ENCODE results near the gene DGKQ. TPM values are rescaled to one million over a fixed set of nuclear protein-coding genes. Genes with fewer than 3 reads are reported as not detected.
A peak's percentile ranks its signal among the peaks of the same experiment; 100 is the strongest.

Gene DGKQ
- total RNA-seq: 26.9 TPM

- peak; percentile 89 for DNase-seq (ENCODE audit: low spot score)
Measured at GRCh38 chr4:973431-974397, at the start of gene DGKQ. TSS of gene DGKQ (minus strand) at chr4:973569. CDS start at chr4:973482, 87 bp downstream.

- no peak for DNase-seq (ENCODE audit: low spot score)
Measured at GRCh38 chr4:1022739-1023066, 49.3 kb upstream of the DGKQ start.

DNA sequence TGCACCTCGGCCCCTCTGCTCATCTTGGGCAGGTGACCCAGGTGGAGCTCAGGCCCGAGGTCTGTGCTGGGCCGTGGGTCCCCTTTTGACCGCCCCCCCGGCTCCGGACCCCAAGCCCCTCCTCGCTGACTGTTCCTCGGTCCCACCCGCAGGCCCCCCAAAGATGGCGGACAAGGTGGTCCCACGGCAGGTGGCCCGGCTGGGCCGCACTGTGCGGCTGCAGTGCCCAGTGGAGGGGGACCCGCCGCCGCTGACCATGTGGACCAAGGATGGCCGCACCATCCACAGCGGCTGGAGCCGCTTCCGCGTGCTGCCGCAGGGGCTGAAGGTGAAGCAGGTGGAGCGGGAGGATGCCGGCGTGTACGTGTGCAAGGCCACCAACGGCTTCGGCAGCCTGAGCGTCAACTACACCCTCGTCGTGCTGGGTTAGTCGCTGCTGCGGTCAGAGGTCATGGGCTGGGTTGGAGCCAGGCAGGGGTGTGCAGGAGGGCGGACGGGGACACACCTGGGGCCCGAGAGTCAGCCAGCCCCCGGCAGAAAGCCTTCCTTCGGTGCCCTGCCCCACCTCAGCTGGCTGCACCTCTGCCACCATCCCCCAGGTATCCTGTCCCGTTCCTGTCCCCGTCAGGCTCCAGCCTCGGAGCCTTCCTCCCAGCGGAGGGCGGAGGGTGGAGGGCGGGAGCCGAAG lies 48.8 kb upstream of the DGKQ start:
- no peak for DNase-seq (ENCODE audit: low spot score)

DNA sequence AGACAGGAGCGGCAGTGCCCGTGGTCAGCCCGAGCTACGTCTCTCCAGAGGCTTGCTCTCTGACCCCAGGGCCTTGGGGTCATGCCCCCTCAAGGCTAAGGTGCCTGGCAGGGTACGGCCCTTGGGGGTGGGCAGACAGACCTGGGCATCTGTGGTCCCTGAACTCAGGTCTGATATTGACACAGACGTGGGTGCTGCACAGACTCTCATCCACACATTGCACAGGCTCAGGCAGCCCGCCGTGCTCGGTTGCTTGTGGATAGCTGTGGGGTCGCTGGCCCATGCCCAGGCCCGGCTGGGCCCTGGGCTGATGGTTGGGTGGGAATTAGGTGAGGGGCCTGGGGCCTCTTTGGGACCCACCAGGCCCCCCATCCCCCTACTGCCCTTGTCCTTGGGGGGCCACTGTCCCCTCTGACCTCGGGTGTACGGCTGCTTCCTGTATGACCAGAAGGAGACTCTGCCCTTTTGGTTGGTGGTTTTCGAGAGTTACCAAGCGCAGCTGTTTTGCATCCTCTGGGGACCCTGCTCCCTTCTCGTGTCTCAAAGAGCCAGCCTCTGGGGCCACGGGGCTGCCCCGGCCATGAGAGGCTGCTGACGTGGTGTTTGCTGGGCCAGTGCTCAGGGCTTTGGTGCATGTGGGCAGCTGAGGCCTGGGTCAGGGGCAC lies 48.1 kb upstream of the DGKQ start:
- DNase-seq (ENCODE audit: low spot score): no peak

DNA sequence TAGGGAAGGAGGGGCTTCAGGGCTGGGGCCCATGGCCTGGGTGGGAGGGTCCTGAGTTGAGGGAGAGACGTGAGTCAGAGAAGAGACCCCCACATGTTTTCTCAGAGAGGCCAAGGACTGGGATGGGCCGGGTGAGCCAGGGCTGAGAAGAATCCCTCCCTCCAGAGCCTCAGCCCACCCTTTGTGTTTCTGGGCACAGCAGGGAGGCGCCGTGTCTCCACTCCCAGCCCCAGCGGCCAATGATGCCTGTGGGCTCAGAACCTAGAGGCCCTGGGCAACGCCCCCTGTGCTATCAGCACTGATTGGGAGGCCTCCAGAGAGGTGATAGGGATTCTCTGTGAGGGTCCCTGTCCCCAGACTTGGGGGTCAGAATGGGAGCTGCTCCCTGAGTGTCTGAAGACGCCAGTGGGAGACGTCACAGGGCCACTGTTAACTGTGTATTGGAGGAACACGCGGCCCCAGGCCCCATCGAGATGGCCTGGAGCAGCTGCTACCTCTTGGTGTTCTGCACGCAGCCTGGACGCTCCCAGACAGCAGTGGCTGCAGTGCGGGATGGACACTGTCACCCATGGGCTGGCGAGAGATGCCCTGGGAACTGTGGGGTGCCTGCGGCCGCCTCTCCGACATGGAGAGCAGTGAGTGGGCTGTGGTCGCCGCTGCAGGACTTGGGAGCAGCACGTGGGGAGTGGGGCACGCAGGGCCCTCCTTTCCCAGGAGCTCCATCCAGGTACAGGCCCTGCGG lies 46.5 kb upstream of the DGKQ start:
- no peak for DNase-seq (ENCODE audit: low spot score)

- no peak for DNase-seq (ENCODE audit: low spot score)
Measured at GRCh38 chr4:1019320-1019719, 46.0 kb upstream of the DGKQ start.

DNA sequence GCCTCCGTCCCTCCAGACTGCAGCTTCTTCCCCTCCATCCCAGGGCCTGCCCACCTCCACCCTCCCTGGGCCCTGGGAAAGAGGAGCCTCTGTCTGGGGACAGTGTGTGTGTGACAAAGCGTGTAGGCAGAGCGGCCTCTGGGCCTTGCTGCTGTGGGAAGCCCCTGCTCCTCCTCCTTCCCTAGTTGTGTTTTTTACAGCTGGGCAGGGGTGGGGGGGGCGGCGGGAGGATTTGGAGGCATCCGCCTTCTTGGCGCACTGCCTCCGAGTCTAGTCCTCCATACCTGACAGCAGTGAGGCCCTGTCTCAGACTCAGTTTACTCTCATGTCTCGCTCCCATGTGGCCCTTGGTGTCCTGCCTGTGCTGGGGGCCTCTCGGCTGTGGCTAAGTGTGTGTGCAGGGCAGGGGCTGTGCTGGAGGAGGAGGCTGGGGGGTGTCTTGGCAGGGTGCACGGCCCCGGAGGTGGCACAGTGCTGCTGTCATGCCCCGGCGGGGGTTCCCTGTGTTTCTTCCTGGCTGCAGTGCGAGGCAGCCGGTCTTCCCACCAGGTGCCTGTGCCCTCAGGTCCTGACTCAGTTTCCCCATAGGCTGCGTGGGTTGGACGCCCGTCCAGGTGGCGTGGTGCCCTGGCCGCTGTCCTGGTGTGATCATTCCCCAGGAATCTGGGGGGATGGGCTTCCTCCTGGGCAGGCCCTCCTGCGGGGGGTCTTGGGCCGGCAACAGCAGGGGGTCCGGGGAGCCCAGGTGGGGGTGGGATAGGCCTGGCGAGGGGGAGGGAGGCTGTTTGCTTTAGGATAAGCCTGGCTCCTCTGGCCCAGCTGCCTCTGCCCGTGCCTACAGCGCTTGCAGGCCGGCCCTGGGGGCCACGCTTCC lies 45.0 kb upstream of the DGKQ start:
- no peak for DNase-seq (ENCODE audit: low spot score)

DNA sequence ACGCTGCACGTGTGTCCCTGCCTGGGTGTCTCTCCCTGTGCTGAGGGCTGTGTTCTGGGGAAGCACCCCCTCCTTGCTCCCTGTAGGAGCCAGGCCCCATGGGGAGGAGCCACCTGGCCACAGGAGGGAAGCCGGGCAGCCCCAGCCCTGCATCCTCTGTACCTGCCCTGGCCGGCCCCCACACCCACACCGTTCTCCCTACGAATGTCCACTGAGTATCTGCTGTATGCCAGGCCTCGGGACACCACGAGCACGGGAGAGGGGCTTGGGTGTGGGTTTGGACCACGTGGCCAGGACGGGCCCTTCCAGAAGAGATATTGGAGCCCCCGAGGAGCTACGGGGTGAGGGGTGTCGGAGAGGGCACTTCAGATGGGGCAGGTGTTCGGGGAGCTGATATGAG lies 44.3 kb upstream of the DGKQ start:
- no peak for DNase-seq (ENCODE audit: low spot score)

DNA sequence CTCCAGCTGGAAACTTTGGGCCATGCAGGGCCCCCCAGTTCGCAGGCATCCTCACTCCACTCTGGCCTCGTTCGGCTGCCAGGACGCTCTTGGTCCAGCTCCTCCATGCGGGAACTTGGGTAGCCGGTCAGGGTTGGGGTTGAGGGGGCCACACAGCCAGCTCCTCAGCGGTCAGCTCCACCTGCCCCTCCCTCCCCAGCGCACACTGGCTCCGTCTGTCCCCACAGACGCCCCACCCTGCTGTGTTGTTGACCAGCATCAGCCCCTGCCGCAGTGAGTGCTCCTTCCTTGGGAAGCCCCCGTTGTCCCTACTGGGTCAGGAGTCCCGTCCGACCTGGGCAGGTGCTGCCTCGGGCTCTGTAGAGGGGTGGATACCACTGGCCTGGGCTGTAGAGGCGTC lies 43.8 kb upstream of the DGKQ start:
- no peak for DNase-seq (ENCODE audit: low spot score)

GRCh38 chr4:1015746-1016145 lies 42.4 kb upstream of the DGKQ start:
- no peak for DNase-seq (ENCODE audit: low spot score)

- DNase-seq (ENCODE audit: low spot score): no peak
Measured at GRCh38 chr4:1015179-1015578, 41.8 kb upstream of the DGKQ start.

DNA sequence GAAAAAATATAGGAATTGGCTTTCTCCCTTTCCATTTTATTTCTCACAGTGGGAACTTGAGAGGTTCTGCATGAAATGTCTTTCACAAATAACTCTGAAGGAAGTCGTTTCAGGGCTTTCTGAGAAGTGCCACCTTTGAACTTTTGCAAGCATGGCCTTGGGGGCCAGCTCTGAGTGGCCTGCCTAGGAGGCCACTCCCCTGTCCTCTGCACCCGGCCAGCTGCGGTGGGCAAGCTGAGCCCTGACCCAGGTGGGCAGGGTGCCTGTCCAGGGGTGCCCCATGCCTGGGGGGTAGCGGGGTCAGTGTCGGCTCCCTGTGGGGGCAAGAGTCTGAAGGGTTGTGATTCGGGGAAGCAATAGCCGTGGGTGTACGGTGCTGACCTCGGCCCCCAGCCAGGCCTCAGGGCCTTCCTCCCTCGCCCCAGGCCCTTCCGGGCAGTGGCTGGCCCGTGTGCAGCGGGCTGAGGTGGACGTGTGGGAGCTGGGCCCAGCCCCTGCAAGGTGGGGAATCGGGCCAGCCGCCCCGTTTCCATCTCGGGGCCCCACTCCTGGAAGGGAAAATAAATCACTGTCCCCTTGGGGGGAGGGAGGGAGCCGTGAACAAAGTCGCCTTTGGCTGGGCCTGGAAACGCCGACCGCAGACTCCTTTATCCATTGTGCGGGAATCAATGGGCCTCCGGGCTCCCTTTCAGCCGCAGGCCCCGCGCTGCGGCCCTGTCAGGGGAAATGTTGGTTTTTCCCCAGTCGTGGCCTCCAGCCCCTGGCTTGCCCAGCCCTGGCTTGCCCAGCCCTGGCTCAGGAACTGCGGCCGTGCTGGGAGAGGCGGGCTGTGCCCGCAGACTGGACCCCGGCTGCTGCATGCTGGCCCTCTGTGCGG lies 41.2 kb upstream of the DGKQ start:
- no peak for DNase-seq (ENCODE audit: low spot score)

- no peak for DNase-seq (ENCODE audit: low spot score)
Measured at GRCh38 chr4:1013225-1014073, 40.1 kb upstream of the DGKQ start.

GRCh38 chr4:1012034-1012739 lies 38.8 kb upstream of the DGKQ start:
- no peak for DNase-seq (ENCODE audit: low spot score)

DNA sequence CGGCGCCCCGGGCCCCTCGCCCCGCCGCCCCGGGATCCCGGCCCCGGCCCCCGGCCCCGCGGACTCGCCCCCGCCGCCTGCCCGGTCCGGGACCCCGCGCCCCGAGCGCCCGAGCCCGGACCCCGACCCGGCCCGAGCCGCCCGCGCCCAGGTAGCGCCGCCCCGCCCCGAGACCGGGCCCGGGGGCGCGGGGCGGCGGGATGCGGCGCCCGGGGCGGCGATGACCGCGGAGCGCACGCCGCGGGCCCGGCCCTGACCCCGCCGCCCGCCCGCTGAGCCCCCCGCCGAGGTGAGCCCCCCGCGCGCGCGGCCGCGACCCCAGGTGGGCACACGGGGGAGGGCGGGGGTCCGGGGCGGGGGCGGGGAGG lies 38.3 kb upstream of the DGKQ start:
- no peak for DNase-seq (ENCODE audit: low spot score)

GRCh38 chr4:1011022-1011665 lies 37.8 kb upstream of the DGKQ start, which contains the start of gene FGFRL1:
TSS of gene FGFRL1 (plus strand) at chr4:1011626. CDS start at chr4:1012486, 860 bp downstream.
- DNase-seq (ENCODE audit: low spot score): peak; percentile 93

DNA sequence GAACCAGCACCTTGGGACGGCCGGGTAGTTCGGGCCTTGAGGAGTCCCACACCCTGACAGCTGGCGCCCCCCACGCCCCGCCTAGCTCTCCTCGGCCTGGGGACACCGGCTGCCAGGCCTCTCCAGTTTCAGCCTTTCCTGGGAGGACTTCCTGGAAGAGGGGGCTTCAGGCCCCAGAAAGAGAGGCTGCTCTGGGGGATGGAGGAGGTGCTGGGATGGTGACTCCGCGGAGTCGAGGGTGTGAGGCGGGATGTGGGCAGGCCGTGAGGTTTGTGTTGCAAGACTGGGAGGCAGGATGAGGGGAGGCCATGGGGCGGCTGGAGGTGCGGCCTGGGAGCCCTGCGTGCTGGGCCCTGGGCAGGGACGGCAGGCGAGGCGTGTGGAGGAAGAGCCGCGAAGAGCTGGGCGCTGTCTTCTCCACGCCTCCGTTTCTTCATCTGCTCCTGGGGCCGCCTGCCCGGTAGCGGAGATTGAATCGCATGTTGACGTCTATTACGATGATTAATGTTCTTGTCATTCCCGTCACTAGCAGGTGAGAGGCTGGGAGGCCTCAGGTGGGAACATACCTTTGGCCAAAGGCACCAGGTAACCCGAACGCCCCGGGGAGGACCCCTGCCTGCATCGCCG lies 37.1 kb upstream of the DGKQ start:
- DNase-seq (ENCODE audit: low spot score): peak; percentile 59
